Measurements from ENCODE around the gene CARD9.

DNA sequence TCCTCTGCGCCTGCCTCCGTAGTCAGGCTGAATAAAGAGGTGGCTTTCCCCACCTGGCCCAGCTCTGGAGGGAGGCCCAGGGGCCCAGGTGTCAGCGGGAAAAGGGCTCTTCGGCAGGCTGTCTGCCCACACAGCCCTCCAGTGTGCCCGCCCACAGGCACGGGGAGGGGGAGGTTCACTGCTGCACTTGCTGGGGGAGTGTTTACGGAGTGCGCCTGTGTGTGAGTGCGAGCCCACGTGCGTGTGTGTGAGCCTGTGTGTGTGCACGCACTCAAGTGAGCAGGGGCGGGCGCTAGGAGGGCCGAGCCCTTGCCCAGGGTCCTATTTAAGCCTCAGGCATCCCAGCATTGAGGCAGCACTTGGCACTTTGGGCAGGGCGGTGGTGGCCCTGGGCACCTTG lies 20.8 kb downstream of the CARD9 start:
- TF ChIP-seq CTCF (IDR thresholded peaks at IDR 0.05; ENCODE audit: low read length): no peak
- TF ChIP-seq EZH2 (IDR thresholded peaks at IDR 0.05; ENCODE audit: borderline replicate concordance, low read length): no peak

Measured in OCI-LY1 (cell line).